PC-3 (cell line): ENCODE measurements around the gene CHL1.

Experiments used
- EZH2 ChIP-seq: fragments of 300-600 bp; sonication (generic); IDR thresholded peaks from one replicate; pipeline ENCODE4 v1.6.1; 2017; ENCODE audit warnings: antibody characterized with exemption, mild to moderate bottlenecking, low read length; ENCODE audit not compliant: unreplicated experiment
- EZH2phosphoT487 ChIP-seq: fragments of 300-600 bp; sonication (generic); IDR thresholded peaks from 2 replicates; pipeline ENCODE4 v1.6.1; 2018; ENCODE audit warnings: mild to moderate bottlenecking, antibody characterized with exemption, low read length, borderline replicate concordance
- TF ChIP-seq, protein P1 (sequence below): fragments of 300-600 bp; sonication (generic); conservative IDR thresholded peaks from 2 replicates; pipeline ENCODE4 v1.5.1; 2017; ENCODE audit warnings: antibody characterized with exemption, low read depth, mild to moderate bottlenecking, low read length

DNA sequence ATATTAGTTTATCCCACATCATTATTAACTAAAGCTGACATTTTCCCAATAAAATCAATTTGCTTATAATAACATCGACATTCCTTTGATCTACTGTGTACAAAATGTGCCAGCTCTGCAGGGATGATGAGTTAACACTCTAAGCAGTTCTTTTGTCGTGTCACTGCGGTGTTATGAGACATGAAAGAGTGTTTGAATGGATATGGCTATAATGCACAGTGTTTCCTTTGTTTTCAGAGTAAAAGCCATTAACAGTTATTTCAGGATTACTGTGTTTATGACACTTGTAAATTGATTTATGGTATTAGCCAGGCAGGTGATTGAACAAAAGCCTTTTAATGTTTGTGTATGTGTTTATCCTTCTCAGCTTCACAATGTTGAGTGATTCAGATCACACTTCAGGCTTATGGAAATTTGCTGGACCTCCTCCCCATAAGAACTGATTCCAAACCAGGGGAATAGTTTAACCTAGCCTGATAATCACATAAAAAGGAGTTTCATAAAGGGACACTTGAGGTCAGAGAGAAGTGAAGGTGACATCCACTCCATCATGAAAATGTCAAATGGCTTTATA lies 115.7 kb downstream of the CHL1 start:
- TF ChIP-seq EZH2: no peak
- TF ChIP-seq, protein P1, sequence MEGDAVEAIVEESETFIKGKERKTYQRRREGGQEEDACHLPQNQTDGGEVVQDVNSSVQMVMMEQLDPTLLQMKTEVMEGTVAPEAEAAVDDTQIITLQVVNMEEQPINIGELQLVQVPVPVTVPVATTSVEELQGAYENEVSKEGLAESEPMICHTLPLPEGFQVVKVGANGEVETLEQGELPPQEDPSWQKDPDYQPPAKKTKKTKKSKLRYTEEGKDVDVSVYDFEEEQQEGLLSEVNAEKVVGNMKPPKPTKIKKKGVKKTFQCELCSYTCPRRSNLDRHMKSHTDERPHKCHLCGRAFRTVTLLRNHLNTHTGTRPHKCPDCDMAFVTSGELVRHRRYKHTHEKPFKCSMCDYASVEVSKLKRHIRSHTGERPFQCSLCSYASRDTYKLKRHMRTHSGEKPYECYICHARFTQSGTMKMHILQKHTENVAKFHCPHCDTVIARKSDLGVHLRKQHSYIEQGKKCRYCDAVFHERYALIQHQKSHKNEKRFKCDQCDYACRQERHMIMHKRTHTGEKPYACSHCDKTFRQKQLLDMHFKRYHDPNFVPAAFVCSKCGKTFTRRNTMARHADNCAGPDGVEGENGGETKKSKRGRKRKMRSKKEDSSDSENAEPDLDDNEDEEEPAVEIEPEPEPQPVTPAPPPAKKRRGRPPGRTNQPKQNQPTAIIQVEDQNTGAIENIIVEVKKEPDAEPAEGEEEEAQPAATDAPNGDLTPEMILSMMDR: no peak
- no peak for TF ChIP-seq EZH2phosphoT487
